A673 (cell line): ENCODE measurements around the gene CHCHD6. TPM values are rescaled to one million over a fixed set of nuclear protein-coding genes. Genes with fewer than 3 reads are reported as not detected.

Experiments
- BruUV-seq: library from RNA; stranded (reverse); fragments of 400-500 nt; replicated peaks from 2 replicates; lab custom pipeline; 2021; lab: Mats Ljungman, UMichigan
- CTCF ChIA-PET: fragments of 300-600 bp; sonication (Branson Sonifier 250); formaldehyde crosslinking; loops from one replicate; lab custom pipeline; 2022; ENCODE audit warnings: antibody characterized with exemption; lab: Charles Lee
- POLR2A ChIA-PET: fragments of 300-600 bp; sonication (Branson Sonifier 250); formaldehyde crosslinking; loops from one replicate; lab custom pipeline; 2022; ENCODE audit warnings: antibody characterized with exemption; ENCODE audit not compliant: low non-redundant PET; lab: Charles Lee
- DNase-seq: peaks from one replicate; pipeline ENCODE4 v3.0.0-alpha.2; 2015; ENCODE audit warnings: low spot score
- H3K27ac ChIP-seq: fragments of 200-600 bp; sonication (generic); 2 replicates; pipeline ENCODE4 v1.5.1; 2016; ENCODE audit warnings: mixed run types, low read depth, mild to moderate bottlenecking, mixed read lengths, antibody characterized with exemption, low read length; ENCODE audit not compliant: poor library complexity, severe bottlenecking
- H3K27me3 ChIP-seq: fragments of 200-600 bp; sonication (generic); replicated peaks from 2 replicates; pipeline ENCODE4 v1.6.1; 2017; ENCODE audit warnings: mixed run types, low read depth, mild to moderate bottlenecking, mixed read lengths, antibody characterized with exemption, low read length; ENCODE audit not compliant: insufficient read depth, poor library complexity
- H3K36me3 ChIP-seq: fragments of 200-600 bp; sonication (generic); 2 replicates; pipeline ENCODE4 v1.6.1; 2016; ENCODE audit warnings: mixed run types, mild to moderate bottlenecking, mixed read lengths, antibody characterized with exemption, low read length; ENCODE audit not compliant: insufficient read depth, poor library complexity, severe bottlenecking
- H3K4me1 ChIP-seq: fragments of 200-600 bp; sonication (generic); 2 replicates; pipeline ENCODE4 v1.6.1; 2017; ENCODE audit warnings: mixed run types, mild to moderate bottlenecking, mixed read lengths, antibody characterized with exemption, low read length; ENCODE audit not compliant: insufficient read depth, poor library complexity, severe bottlenecking
- H3K4me3 ChIP-seq: fragments of 200-600 bp; sonication (generic); 2 replicates; pipeline ENCODE4 v1.5.1; 2016; ENCODE audit warnings: low read depth, mixed run types, mild to moderate bottlenecking, mixed read lengths, low read length; ENCODE audit not compliant: poor library complexity, severe bottlenecking
- H3K9me3 ChIP-seq: fragments of 200-600 bp; sonication (generic); 2 replicates; pipeline ENCODE4 v1.6.1; 2016; ENCODE audit warnings: mixed run types, low read depth, mild to moderate bottlenecking, mixed read lengths, antibody characterized with exemption, low read length; ENCODE audit not compliant: poor library complexity, severe bottlenecking
- CTCF ChIP-seq: fragments of 300-800, 200-600 bp; sonication (generic); conservative IDR thresholded peaks from 2 replicates; pipeline ENCODE4 v1.5.1; 2017; ENCODE audit warnings: low read depth, mild to moderate bottlenecking, antibody characterized with exemption, low read length, moderate library complexity, mixed read lengths
- EZH2 ChIP-seq: fragments of 200-600 bp; sonication (generic); IDR thresholded peaks from 2 replicates; pipeline ENCODE4 v1.6.1; 2017; ENCODE audit warnings: borderline replicate concordance, low read depth, mild to moderate bottlenecking, mixed read lengths, antibody characterized with exemption, low read length; ENCODE audit not compliant: poor library complexity, severe bottlenecking
- intact Hi-C: fragments of 100-400 bp; cut with micrococcal nuclease; formaldehyde crosslinking; loops from one replicate; pipeline ENCODE4 v1.10.0; 2022; ENCODE audit not compliant: unreplicated experiment
- total RNA-seq: library from RNA; stranded (reverse); gene quantifications from 2 replicates; pipeline ENCODE4 v1.2.3, GENCODE V29; 2021

CHCHD6 gene
- total RNA-seq, 1 experiment from 2014 or later: 23.3 TPM

- Histone ChIP-seq H3K27me3 (no peaks in the 10 kb centered on the region), H3K4me1 (no peaks in the 10 kb centered on the region), H3K9me3 (no peaks in the 10 kb centered on the region), H3K36me3 (no peaks in the 10 kb centered on the region), H3K27ac (no peak overlapping the region), H3K4me3 (no peak overlapping the region)
- DNase-seq: no peak
- CTCF ChIA-PET: no interaction called here
- POLR2A ChIA-PET: no interaction called here
- no TSS peak for BruUV-seq
- intact Hi-C loops: no loop called here
- TF ChIP-seq EZH2 (no peak), CTCF (no peak)
These were observed 183.6 kb downstream of the CHCHD6 start for GRCh38 chr3:126887686-126888085.

- intact Hi-C loops: no loop called here
- no peaks in the 10 kb centered on the region for H3K36me3 ChIP-seq
- CTCF ChIA-PET: no interaction called here
These were observed 184.2 kb downstream of the CHCHD6 start for GRCh38 chr3:126888186-126888760.

GRCh38 chr3:126889276-126890201 lies 185.5 kb downstream of the CHCHD6 start:
- TF ChIP-seq EZH2: no peak
- TF ChIP-seq CTCF: no peak
- intact Hi-C loops: no loop called here
- no peak overlapping the region for H3K4me3 ChIP-seq
- POLR2A ChIA-PET: no interaction called here
- H3K27ac ChIP-seq: no peak overlapping the region
- CTCF ChIA-PET: no interaction called here
- no peaks in the 10 kb centered on the region for H3K4me1 ChIP-seq
- H3K27me3 ChIP-seq: no peaks in the 10 kb centered on the region
- H3K9me3 ChIP-seq: no peaks in the 10 kb centered on the region
- DNase-seq: no peak
- H3K36me3 ChIP-seq: no peaks in the 10 kb centered on the region
- no TSS peak for BruUV-seq

More at GRCh38 chr3:126888186-126888760, 184.2 kb downstream of the CHCHD6 start:
- BruUV-seq: no TSS peak
- no peaks in the 10 kb centered on the region for H3K4me1 ChIP-seq
- H3K27me3 ChIP-seq: no peaks in the 10 kb centered on the region
- H3K27ac ChIP-seq: no peak overlapping the region
- DNase-seq: no peak
- POLR2A ChIA-PET: no interaction called here
- H3K9me3 ChIP-seq: no peaks in the 10 kb centered on the region
- no peak for TF ChIP-seq CTCF
- TF ChIP-seq EZH2: no peak
- no peak overlapping the region for H3K4me3 ChIP-seq
